NOMO-1 treated with DMSO at 0.1 percent for 48 hours (cell line): ENCODE data around the gene TMUB1.
"Not testable (repeated sequence)": the region's sequence is repeated elsewhere in the genome, so short reads cannot be mapped to it uniquely, and the experiment has no call there.

Experiments used
- DNase-seq: peaks from one replicate; lab custom pipeline; 2025; ENCODE audit not compliant: unreplicated experiment; lab: John Stamatoyannopoulos, UW

The TMUB1 gene

DNA sequence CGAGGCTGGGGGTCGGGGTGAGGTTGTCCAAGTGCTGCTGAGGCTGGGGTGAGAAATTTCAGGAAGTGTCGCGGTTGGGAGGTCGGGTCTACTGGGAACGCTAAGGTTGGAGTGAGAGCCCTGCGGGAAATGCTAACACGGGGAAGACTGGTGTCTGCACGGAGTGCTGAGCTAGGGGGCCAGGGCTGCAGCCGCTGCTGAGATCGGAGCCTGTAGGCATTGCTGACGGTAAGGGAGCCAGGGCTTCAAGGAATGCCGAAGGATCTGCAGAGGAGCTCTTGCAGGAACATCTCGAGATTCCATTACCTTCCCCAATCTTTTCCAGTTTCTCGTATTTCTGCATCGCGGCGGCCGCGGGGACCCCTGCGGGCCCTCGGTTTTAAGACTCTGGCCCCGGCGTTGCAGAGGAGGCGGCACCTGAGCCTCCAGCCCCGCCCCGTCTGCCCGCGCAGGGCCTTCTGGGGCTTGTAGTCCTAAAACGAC lies 25.7 kb downstream of the TMUB1 start, which contains the start of gene CDK5:
Gene CDK5, minus strand, starts transcription at position 392 of the 483 bp plus-strand sequence. Its CDS starts 49 bp downstream, at position 343.
- no peak for DNase-seq

DNA sequence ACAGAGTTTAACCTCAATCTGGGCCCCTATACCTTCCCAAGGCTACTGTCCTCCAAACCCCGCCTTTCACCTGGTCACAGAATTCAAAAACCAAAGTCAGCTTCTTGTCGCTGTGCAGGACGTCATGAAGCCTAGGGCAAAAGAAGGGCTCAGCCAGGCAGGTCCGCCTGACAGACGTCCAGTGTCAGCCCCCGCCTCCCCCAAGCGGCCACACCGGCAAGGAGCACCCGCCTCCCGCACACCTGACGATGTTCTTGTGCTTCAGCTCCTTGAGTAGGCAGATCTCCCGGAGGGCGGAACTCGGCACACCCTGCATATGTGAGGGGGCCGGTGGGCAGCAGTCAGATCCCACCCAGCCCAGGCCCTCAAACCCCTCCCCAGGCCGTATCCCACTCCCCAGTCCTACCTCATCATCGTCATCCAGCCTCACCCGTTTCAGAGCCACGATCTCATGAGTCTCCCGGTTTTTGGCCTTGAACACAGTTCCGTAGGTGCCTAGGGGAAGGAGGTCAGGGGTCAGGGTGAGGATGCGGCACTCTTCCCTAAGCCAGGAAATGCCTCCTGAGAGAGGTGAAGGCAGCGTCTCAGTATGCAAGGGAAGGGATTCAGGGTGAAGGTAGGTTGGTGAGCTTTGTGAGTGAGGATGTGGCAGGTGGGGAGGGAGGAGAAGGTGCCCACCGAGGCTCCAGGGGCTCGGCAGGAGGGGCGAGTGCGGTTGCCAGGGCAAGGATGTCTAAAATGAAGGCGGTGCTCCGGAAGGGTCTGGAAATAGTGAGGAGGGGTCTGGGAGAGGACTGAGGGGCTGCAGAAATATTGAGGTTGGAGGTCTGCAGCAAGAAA lies 26.4 kb downstream of the TMUB1 start:
- DNase-seq, result no peak

DNA sequence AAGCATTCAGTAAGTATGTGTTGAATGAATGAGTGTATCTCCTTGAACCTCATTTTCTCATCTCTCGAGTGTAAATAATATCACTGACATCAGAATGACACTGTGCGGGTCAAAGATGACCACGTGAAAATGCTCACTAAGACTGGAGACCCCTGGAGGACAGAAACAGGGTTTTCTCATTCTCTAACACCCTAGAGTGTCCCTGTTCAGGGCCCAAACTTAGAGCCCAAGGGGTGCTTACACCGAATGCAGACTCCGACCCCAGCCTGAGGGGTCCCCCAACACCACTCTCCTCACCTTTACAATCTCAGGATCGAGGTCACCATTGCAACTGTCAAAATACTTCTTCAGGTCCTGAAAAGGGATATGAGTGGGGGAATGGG lies 27.0 kb downstream of the TMUB1 start:
- DNase-seq, result no peak

DNA sequence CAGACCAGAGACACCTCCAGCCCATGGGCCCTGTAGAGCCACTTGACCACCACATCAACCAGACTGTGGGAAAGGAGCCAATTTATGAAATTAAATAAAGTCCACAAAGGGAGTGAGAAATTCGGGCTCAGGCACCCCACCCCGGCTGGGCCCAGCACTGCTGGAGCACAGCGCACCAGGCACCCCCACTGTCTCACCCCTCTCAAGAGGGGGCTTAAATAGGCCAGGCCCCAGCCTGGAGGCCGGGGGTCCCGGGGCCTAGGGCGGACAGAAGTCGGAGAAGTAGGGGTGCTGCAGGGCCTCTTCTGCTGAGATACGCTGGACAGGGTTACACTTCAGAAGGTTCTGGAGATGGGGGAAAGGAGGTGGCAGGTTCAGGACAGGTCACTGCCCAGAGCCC lies 29.5 kb downstream of the TMUB1 start:
- no peak for DNase-seq

DNA sequence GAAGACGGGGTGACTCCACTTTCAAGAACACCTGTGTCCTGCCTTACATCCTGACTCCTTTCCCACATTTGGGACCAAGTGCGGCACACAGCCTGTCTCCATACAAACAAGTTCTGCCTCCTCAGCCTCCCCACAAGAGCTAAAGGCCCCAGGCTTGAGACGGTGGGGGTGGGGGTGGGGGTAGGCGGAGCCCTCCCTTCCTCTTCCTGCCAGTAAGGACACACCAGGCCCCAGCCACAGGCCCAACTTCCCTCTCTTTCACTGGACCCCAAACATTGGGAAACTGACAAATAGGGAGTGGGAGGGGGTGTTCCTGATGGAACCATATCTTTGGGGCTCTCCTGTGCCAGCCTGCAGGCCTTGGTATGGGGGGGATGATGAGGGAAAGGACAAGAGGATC lies 30.2 kb downstream of the TMUB1 start:
- DNase-seq, result no peak

DNA sequence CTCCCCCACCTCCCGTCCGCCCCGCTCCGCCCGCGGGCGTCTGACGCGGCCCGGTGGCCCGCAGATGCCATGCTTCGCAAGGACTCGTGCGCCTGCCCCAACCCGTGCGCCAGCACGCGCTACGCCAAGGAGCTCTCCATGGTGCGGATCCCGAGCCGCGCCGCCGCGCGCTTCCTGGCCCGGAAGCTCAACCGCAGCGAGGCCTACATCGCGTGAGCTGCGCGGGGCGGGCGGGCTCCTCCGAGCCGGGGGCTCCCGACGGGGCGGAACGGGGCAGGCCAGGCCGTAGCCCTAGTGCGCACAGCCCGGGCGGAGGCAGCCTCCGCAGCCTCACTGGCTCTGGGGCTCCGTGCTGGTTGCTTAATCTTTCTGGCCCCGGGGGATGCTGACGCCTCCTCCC lies 32.2 kb downstream of the TMUB1 start:
- DNase-seq, result peak; percentile 0

DNA sequence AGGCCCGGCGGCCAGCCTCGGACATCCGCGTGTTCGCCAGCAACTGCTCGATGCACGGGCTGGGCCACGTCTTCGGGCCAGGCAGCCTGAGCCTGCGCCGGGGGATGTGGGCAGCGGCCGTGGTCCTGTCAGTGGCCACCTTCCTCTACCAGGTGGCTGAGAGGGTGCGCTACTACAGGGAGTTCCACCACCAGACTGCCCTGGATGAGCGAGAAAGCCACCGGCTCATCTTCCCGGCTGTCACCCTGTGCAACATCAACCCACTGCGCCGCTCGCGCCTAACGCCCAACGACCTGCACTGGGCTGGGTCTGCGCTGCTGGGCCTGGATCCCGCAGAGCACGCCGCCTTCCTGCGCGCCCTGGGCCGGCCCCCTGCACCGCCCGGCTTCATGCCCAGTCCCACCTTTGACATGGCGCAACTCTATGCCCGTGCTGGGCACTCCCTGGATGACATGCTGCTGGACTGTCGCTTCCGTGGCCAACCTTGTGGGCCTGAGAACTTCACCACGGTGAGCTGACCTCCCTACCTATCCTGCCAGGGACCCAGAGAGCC lies 34.3 kb downstream of the TMUB1 start:
- no peak for DNase-seq

DNA sequence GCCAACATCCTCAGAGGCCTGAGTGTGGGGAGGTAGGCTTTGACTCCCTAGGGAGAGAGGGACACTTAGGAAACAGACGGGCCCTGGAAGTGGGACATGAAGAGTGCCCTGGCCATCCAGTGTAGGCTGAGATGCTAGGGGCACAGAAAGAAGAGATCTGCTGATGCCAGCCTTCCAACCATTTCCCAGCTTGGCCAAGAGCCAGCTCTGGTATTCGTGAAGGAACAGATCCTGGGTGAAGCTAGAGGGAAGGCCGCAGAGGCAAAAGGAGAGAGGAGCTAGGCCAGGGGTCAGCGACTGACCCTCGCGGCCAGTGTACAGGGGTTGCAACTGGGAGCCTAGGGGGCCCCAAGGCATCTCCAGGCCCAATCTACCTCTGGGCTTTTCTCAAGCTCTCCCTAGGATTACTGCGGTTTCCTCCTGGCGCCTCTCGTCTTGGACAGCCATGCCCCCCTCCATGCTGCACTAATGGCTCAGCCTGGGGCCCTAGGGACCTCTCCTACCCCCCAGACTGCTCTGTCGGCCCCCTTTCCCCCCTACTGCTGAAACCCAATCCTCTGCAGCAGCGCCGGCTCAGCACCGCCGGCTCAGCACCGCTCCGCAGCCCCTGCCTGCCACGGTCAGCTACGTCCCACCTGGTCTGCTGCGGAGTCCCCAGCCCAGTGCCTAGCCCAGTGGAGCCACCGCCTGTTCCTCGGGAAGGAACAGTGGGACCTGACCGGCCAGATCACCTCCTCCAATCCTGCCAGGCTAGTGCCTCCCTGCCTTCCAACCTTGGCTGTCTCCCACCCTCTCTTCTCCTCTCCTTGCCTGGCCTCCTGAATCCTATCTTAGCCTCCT lies 35.1 kb downstream of the TMUB1 start, which contains the start of gene ASIC3:
Gene ASIC3, plus strand, starts transcription at position 556 of the 840 bp plus-strand sequence. CDS start 355 bp downstream, outside the sequence.
- DNase-seq, result no peak

DNA sequence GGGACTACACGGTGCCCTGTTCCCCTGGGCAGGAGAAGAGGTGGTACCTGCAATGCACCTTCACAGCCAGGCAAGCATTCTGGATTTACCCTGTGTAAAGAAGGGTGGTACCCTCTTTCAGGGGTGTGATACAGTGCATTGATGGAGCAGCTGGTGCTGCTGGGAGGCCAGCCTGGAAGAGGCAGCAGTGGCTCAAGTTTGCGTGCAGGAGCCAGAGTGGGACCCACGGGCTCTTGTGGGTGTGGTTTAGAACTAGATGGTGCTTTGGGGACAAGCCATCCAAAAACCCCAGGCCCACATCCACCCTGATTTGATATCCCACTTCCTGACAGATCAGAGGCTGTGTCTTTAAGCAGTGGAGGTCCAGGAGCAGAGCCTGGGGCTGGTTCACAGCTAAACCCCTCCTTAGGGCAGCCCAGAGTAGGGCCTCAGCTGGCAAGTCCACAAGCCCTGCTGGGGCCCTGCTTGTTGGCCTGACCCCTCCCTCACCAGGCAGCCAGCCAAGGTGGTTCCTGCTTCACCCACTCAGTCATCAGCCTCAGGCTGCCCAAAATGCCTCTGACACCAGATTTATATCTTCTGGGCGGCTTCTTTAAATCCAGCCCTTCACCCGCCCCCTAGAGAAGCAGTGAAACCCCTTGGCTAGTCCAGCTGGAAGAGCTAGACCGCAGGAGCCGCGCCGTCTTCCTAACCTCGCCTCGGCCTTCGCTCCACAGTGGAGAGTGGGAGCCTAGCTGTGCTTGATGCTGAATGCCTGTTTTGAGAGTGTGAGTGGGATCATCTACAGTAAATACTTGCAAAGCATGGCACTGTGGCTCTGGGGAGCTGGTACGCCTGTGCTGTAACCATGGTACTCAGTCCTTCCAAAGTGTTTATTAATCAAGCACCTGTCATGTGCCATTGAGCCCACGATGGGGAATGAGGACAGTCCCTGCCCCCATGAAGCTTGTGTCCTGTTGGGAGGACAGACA lies 36.4 kb downstream of the TMUB1 start:
- no peak for DNase-seq

DNA sequence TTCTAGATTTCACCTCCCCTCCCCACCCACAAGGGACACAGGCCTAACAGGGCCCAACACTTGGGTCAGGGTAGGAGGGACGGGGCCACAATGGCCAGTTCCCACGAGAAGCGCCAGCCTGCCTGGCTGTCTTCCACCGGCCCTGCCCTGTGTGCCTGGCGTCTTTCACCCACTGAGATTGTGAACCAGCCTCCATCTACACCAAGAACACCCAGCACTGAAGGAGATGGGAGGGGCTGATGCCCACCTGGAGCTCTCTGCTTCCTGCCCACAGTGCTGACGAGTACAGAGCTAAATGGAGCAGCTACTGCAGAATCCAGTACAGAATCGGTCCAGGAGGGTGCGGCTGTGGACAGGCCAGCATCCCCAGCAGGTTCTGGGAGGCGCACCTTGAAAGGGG lies 37.3 kb downstream of the TMUB1 start:
- DNase-seq, result no peak

DNA sequence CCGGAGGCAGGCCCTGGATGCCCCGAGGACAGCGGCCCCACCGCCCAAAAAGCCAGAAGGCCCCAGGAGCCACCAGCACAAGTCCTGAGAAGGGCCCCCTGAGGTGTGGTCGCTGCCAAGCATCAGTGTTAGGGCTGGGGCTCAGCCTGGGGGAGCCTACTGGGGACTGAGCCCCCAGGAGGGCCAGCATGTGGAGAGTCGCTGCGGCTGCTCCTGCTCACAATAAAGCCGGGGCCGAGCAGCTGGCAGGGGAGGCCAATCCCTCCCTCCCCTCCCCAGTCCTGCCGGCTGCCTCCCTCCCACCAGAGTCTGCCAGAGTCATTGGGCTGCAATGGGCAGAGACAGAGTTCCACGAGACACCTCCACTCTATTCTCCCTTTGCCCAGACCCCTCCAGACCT lies 38.0 kb downstream of the TMUB1 start:
- DNase-seq, result no peak

DNA sequence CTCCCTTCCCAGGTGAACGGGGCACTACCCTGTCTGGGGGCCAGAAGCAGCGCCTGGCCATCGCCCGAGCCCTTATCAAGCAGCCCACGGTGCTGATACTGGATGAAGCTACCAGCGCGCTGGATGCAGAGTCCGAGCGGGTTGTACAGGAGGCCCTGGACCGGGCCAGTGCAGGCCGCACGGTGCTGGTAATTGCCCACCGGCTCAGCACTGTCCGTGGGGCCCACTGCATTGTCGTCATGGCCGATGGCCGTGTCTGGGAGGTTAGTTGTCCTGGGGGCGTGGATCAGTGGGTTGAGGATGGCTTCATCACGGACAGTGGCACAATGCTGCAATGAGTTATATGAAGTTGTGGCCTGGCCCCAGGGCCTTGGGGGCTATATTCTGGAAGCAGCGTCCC lies 39.3 kb downstream of the TMUB1 start:
- no peak for DNase-seq

DNA sequence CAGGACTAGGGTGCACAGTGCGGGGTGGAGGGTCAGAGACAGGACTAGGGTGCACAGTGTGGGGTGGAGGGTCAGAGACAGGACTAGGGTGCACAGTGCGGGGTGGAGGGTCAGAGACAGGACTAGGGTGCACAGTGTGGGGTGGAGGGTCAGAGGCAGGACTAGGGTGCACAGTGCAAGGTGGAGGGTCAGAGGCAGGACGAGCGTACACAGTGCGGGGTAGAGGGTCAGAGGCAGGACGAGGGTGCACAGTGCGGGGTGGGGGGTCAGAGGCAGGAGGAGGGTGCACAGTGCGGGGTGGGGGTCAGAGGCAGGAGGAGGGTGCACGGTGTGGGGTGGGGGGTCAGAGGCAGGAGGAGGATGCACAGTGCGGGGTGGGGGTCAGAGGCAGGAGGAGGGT lies 39.8 kb downstream of the TMUB1 start:
- DNase-seq, result not testable (repeated sequence)

DNA sequence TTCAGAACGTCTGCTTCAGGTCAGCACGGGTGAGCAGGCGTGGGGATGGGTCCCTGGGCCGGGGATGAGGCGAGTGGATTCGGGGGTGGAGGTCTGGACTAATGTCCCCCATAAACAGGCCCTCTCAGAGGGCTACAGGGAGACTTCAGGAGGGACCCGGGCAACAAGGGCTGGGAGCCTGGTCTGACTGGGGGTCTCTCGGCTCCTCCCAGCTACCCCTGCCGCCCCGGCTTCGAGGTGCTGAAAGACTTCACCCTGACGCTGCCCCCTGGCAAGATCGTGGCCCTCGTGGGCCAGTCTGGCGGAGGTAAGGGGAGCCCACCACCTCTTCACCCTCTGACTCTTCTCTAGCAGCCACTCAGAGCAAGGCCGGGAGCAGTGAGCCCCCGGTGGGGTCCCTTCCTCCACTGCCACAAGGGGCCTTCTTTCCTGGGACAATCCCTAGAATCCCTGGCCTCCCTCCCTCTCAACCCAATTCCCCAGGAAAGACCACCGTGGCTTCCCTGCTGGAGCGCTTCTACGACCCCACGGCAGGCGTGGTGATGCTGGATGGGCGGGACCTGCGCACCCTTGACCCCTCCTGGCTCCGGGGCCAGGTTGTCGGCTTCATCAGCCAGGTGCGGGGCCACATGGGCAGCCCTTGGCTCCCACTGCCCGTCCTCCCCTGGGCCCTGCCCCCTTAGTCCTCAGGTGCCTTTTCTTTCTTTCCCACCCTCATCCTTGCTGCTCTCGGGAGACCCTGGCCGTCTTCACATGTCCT lies 42.5 kb downstream of the TMUB1 start:
- no peak for DNase-seq

DNA sequence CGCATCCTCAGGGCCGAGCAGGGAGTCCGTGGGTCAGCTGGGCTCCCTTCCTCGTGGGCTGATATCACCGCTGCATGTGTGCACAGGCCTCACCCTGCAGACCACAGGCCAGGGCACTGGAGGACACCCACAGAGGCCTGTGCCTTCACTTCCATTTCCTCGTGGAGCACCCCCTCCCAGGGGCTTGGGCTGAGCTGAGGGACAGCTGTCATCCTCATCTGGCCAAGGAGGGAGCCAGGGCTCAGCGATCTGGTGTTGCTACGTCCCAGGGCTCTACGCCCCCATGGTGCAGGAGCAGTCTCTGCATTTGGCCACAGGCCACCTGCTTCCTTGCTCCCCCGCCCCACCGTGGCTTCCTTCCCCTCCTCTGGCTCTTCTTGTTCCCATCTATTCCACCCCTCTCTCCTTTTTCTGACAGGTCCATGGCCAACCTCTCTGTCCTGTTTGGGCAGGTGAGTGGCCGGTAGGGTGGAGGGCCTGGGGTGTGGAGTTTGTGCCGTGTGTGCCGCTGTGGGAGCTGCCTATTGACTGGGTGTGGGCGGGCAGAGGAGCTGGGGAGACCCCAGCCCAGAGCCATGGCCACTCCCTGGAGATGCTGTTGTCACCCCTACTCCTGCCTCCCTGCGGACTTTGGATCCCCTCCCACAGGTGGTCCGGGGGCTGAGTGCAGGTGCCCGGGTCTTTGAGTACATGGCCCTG lies 43.3 kb downstream of the TMUB1 start:
- no peak for DNase-seq

DNA sequence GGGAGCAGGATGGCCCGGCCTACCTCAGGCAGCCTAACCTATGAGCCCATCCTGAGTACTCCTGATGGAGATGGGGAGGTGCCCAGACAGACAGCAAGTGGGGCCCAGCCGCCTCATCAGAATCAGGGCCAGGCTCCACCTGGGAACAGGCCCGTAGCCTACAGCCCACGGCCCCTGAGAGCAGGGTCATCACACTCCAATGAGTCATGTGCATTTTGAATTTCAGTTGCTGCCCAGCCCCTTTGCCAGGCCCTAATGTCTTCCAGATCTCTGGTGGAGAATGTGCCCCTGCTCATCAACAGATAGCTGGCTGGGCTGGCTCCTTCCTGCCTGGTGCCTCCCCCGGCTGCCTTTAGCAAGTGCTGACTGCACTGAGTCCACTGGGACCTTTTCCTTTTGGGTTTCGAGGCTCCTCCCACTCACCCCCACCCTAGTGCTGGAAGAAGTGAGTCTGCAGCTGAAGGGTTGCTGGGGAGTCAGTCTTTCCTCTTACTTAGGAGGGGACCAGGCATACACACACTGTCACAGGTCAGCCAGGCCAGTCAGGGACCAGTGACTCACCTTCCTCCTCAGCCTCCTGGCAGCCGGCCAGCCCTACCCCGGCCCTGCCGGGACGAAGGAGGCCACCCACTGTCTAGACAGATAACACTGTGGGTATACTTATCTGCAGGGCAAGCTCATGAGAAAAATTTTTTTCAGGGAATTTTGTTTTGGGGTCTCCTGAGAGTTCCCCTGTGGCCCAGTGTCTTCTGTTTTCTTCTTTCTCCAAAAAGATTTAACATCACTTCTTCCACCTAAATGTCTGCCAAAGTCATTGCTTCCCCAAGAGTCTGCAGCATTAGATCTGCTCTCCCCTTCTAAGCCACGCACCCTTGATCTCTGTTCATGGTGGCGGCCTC lies 44.1 kb downstream of the TMUB1 start:
- peak; percentile 29 for DNase-seq

DNA sequence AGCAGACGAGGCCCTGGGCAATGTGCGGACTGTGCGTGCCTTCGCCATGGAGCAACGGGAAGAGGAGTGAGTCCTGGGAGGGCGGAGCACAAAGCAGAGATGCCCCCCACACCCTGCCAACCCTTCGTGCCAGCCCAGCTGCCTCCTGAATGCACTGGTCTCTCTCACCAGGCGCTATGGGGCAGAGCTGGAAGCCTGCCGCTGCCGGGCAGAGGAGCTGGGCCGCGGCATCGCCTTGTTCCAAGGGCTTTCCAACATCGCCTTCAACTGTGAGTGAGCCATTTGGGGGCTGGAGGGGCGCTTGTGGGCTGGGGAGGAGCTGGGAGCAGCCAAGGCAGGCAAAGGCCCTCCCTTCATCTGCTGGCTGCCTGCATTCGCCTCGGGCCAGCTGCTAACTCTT lies 47.4 kb downstream of the TMUB1 start:
- no peak for DNase-seq
